GM18507 (cell line): ENCODE data around the gene RIPPLY2.

ENCODE experiments used
- DNase-seq: peaks from one replicate; pipeline ENCODE4 v3.0.0; 2011; ENCODE audit warnings: low read depth; ENCODE audit not compliant: insufficient read length; ENCODE audit errors: extremely low spot score
- FAIRE-seq: peaks from 2 replicates; lab custom pipeline; 2011; peaks lifted over from hg19 to GRCh38; lab: Jason Lieb, UNC

Gene RIPPLY2

GRCh38 chr6:83859410-83860358 is 6.5 kb downstream of the RIPPLY2 start, which contains the start of gene CYB5R4:
TSS of gene CYB5R4 (plus strand) at chr6:83859689. CDS start at chr6:83859783, 94 bp downstream.
- FAIRE-seq: peak; percentile 100
- DNase-seq: peak; percentile 89

- FAIRE-seq: peak; percentile 31
- no peak for DNase-seq
Observed at GRCh38 chr6:83860359-83860755, 7.2 kb downstream of the RIPPLY2 start.

- FAIRE-seq (peak; percentile 47), DNase-seq (no peak)
Observed at GRCh38 chr6:83860782-83861495, 7.8 kb downstream of the RIPPLY2 start.

- FAIRE-seq (no peak), DNase-seq (no peak)
Observed at GRCh38 chr6:83862776-83863471, 9.8 kb downstream of the RIPPLY2 start.

- FAIRE-seq (no peak), DNase-seq (no peak)
Observed at GRCh38 chr6:83867043-83867442, 13.9 kb downstream of the RIPPLY2 start.

GRCh38 chr6:83867527-83868161 is 14.5 kb downstream of the RIPPLY2 start:
- FAIRE-seq: no peak
- DNase-seq: no peak

GRCh38 chr6:83868639-83869038 is 15.5 kb downstream of the RIPPLY2 start:
- no peak for DNase-seq
- no peak for FAIRE-seq

GRCh38 chr6:83870649-83871048 is 17.5 kb downstream of the RIPPLY2 start:
- FAIRE-seq (no peak), DNase-seq (no peak)

GRCh38 chr6:83872386-83873118 is 19.4 kb downstream of the RIPPLY2 start:
- FAIRE-seq (no peak), DNase-seq (no peak)

GRCh38 chr6:83873869-83874268 is 20.7 kb downstream of the RIPPLY2 start:
- no peak for DNase-seq
- FAIRE-seq: no peak

GRCh38 chr6:83875843-83876242 is 22.7 kb downstream of the RIPPLY2 start:
- DNase-seq: no peak
- FAIRE-seq: no peak

- DNase-seq: no peak
- FAIRE-seq: peak; percentile 9
Observed at GRCh38 chr6:83878902-83879644, 25.9 kb downstream of the RIPPLY2 start.

GRCh38 chr6:83879746-83880145 is 26.6 kb downstream of the RIPPLY2 start:
- DNase-seq (no peak), FAIRE-seq (no peak)

GRCh38 chr6:83883240-83883639 is 30.1 kb downstream of the RIPPLY2 start:
- DNase-seq (no peak), FAIRE-seq (no peak)

- DNase-seq: peak; percentile 28
- peak; percentile 82 for FAIRE-seq
Observed at GRCh38 chr6:83884523-83884922, 31.4 kb downstream of the RIPPLY2 start.

GRCh38 chr6:83885984-83886383 is 32.8 kb downstream of the RIPPLY2 start:
- FAIRE-seq (no peak), DNase-seq (no peak)

GRCh38 chr6:83889621-83890020 is 36.5 kb downstream of the RIPPLY2 start:
- DNase-seq (no peak), FAIRE-seq (no peak)

- DNase-seq (no peak), FAIRE-seq (no peak)
Observed at GRCh38 chr6:83890520-83890919, 37.4 kb downstream of the RIPPLY2 start.
